Activated T-helper 2 cell treated with anti-CD3 and anti-CD28 coated beads, Interferon-gamma antibody, Interleukin-2, Interleukin-4, amounts not matched to agents 10 μg/mL and 5 μg/mL and 100 μg/mL, durations not matched to agents 14 hours and 24 hours and 36 hours (primary cell): ENCODE data around the gene NR2C2. TPM values are rescaled to one million over a fixed set of nuclear protein-coding genes. Genes with fewer than 3 reads are reported as not detected.

Experiments used
- DNase-seq: peaks from one replicate; pipeline ENCODE4 v3.0.0; 2021; ENCODE audit warnings: low spot score
- H3K27ac Mint-ChIP-seq: one replicate; pipeline ENCODE4 v1.8.0; 2021; ENCODE audit warnings: mixed read lengths
- H3K27me3 Mint-ChIP-seq: one replicate; pipeline ENCODE4 v1.8.0; 2021; ENCODE audit warnings: low read depth, mixed read lengths
- H3K36me3 Mint-ChIP-seq: one replicate; pipeline ENCODE4 v1.8.0; 2021; ENCODE audit warnings: low read depth, mixed read lengths
- H3K4me1 Mint-ChIP-seq: one replicate; pipeline ENCODE4 v1.8.0; 2021; ENCODE audit warnings: low read depth, mixed read lengths
- H3K4me3 Mint-ChIP-seq: one replicate; pipeline ENCODE4 v1.8.0; 2021; ENCODE audit warnings: low read depth, mild to moderate bottlenecking, moderate library complexity, mixed read lengths
- H3K9me3 Mint-ChIP-seq: one replicate; pipeline ENCODE4 v1.8.0; 2021; ENCODE audit warnings: mixed read lengths
- intact Hi-C: fragments of 100-400 bp; cut with micrococcal nuclease; formaldehyde crosslinking; loops from one replicate; pipeline ENCODE4 v1.15.1; 2023
- total RNA-seq: library from RNA; stranded (reverse); gene quantifications from 2 replicates; pipeline ENCODE4 v1.2.3, GENCODE V29; 2022

The NR2C2 gene
- total RNA-seq, 1 donor from 2014 or later = 48.3 TPM

DNA sequence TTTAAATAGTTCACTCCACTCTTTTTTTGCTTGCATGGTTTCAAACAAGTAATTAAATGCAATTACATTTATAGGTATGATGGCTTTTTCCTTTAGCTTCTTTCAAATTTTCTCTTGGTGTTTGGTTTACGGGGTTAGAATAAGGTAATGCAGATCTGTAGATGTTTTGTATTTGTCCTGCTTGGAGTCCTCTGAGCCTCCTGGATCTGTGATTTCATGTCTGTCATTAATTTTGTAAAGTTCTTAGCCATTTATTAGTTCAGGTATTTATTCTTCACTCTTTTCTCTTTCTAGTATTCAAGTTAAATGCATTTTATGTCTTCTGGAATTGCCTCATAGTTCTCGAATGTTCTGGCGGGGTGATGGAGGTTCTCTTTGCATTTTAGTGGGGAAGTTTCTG, 119.1 kb downstream of the NR2C2 start:
- no peaks in the 10 kb centered on the region for H3K27me3 Mint-ChIP-seq
- H3K4me3 Mint-ChIP-seq = peak overlapping the region; percentile 15
- peaks cover 23% of the 10 kb centered on the region for H3K36me3 Mint-ChIP-seq
- H3K27ac Mint-ChIP-seq = no peak overlapping the region
- DNase-seq = no peak
- intact Hi-C loops = no loop called here
- peaks cover 20% of the 10 kb centered on the region for H3K4me1 Mint-ChIP-seq
- no peaks in the 10 kb centered on the region for H3K9me3 Mint-ChIP-seq

DNA sequence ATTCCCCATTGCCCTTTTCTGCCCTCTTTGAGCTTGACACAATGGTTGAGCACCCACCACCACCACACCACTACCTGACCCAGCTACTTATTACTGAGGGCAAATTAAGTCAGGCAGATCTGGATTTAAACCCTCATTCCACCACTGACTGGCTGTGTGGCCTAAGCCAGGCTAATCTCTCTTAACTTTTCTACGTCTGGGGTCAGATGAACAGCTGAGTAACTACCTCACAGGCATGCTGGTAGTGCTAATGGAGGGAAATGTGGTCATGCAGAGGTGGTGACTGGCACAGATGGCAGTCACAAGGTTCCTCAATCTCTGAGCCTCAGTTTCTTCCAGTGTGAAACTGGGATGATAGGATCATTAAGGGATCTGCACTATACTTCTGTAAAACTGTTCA, 122.1 kb downstream of the NR2C2 start:
- Mint-ChIP-seq H3K4me1 (peaks cover 10% of the 10 kb centered on the region), H3K36me3 (peaks cover 24% of the 10 kb centered on the region), H3K27me3 (no peaks in the 10 kb centered on the region), H3K4me3 (no peak overlapping the region), H3K9me3 (no peaks in the 10 kb centered on the region), H3K27ac (no peak overlapping the region)
- no peak for DNase-seq
- intact Hi-C loops = no loop called here

DNA sequence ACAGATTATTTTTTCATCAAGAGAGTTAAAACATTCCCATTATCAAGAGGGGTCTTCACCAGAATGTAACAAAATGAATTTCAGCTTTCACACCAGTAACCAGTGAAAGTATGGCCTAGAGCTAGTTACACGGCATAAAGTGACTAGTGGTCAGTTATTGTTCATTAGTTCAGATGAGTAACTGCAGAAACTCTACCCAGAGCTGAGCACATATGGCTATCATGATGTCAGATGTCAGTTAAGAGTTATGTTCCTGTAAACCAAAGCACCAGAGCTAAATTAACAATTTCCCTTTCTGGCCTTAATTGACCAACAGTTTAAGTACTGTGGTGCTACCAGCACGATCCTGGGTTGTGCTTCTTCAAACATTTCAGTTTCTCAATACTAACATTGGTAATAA, 124.3 kb downstream of the NR2C2 start:
- Mint-ChIP-seq H3K4me3 (no peak overlapping the region), H3K36me3 (peaks cover 43% of the 10 kb centered on the region), H3K9me3 (no peaks in the 10 kb centered on the region), H3K27me3 (no peaks in the 10 kb centered on the region), H3K27ac (no peak overlapping the region), H3K4me1 (peaks cover 3% of the 10 kb centered on the region)
- no peak for DNase-seq
- intact Hi-C loops = no loop called here

DNA sequence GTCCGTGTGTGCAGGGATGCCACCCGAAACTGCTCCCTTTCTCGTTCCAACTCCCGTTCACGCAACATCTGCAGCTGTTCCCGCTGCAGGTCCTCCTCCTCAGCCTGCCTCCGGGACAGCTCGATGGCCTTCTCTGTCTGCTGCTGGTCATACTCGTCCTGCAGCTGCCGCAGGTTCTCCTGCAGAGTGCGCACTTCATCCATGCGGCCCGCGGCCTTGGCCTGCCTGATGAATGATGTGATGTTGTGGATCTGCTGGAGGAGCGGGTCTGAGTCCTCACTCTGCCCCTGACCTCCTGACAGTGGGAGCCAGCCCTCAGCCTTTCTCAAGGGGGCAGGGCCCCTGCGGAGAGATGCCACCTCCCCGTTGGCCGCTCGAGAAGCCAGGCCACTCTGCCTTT, 127.1 kb downstream of the NR2C2 start:
- H3K27me3 Mint-ChIP-seq = no peaks in the 10 kb centered on the region
- H3K9me3 Mint-ChIP-seq = no peaks in the 10 kb centered on the region
- no peak overlapping the region for H3K4me3 Mint-ChIP-seq
- no peak overlapping the region for H3K27ac Mint-ChIP-seq
- H3K36me3 Mint-ChIP-seq = peaks cover 64% of the 10 kb centered on the region
- intact Hi-C loops = no loop called here
- H3K4me1 Mint-ChIP-seq = peaks cover 3% of the 10 kb centered on the region
- DNase-seq = no peak

DNA sequence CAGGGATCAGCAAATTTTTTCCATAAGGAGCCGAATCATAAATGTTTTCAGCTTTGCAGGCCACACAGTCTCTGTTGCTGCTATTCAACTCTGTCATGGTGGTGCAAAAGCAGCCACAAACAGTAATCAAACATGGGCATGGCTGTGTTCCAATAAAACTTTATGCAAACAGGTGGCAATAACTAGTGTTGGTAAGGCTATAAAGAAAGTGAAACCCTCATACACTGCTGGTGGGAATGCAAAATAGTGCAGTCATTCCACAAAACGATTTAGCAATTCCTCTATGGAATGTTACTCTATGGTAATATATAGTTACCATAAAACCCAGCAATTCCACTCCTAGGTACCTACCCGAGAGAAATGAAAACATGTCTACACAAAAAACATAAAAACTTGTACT, 131.7 kb downstream of the NR2C2 start:
- no peaks in the 10 kb centered on the region for H3K4me1 Mint-ChIP-seq
- no peaks in the 10 kb centered on the region for H3K9me3 Mint-ChIP-seq
- peaks cover 82% of the 10 kb centered on the region for H3K36me3 Mint-ChIP-seq
- no peak for DNase-seq
- H3K4me3 Mint-ChIP-seq = no peak overlapping the region
- no peak overlapping the region for H3K27ac Mint-ChIP-seq
- no peaks in the 10 kb centered on the region for H3K27me3 Mint-ChIP-seq
- intact Hi-C loops = no loop called here

DNA sequence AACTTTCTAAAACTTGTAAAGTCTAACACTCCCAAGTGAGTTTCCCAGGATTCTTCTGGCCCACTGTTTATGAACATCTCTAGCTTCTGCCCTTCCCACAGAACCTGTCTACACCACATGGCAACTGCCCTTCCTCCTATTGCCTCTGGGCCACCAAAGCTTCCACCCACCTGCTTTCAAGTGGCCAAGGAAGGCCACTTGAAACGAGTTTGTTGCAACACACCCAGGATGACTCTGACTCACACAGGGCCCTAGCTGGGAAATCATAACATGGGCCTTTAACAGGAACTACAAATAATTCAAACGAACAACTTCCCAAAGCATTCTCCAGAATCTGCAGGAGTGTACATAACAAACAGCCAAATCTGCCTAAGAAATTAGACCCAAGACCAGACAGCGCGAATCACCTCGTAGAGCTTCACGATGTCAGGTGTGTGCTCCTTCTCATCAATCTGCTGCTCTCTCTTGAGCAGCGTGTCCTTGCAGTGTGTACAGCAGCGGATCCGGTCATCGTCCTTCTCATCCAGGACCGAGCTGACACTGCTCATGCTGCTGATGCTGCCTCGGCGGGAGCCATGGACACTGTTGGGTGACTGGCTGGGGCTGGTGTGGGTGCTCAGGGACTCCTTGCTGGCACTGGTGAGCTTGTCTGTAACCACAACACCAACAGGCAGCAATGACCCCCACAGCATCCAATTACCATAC, 134.7 kb downstream of the NR2C2 start:
- H3K27ac Mint-ChIP-seq = no peak overlapping the region
- no peaks in the 10 kb centered on the region for H3K9me3 Mint-ChIP-seq
- peaks cover 80% of the 10 kb centered on the region for H3K36me3 Mint-ChIP-seq
- H3K4me1 Mint-ChIP-seq = no peaks in the 10 kb centered on the region
- DNase-seq = no peak
- no peak overlapping the region for H3K4me3 Mint-ChIP-seq
- intact Hi-C loops = no loop called here
- no peaks in the 10 kb centered on the region for H3K27me3 Mint-ChIP-seq

DNA sequence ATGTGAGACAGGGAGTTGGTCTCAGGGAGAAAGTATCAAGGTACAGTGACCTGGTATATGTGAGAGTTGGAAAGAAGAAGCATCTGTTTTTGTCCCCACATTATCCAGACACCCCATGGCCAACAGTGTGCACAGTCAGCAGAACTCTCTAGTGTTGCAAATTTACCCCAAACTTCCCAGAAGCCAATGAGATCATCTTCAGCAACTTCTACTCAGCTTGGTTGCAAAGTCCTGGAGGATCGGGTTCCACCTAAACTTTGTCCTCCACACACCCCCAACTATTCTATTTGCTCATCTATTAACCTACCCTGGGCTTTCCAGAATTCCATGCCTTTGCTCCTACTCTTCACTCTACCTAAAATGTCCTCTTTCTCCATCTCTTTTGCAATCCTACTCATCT, 135.9 kb downstream of the NR2C2 start:
- Mint-ChIP-seq H3K36me3 (peaks cover 73% of the 10 kb centered on the region), H3K27me3 (no peaks in the 10 kb centered on the region), H3K27ac (no peak overlapping the region), H3K4me1 (no peaks in the 10 kb centered on the region), H3K9me3 (no peaks in the 10 kb centered on the region), H3K4me3 (no peak overlapping the region)
- intact Hi-C loops = no loop called here
- no peak for DNase-seq

DNA sequence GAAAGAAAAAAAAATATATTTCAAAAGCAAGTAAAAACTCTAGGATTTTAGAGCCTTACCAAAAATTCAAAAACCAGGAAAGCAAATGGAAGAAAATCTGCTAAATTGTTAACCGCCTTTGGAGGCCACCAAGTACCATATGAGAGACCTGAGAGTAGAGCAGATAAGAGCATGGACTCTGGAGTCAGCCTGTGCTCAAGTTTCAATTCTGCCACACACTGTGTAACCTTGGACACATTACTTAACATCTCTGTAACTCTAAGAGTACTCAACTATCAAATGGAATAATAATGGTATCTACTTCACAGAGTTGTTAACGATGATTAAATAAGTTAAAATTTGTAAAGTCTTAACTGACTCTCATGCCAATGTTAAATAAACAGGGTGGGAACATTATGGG, 138.9 kb downstream of the NR2C2 start:
- intact Hi-C loops = no loop called here
- DNase-seq = no peak
- no peak overlapping the region for H3K4me3 Mint-ChIP-seq
- no peak overlapping the region for H3K27ac Mint-ChIP-seq
- H3K36me3 Mint-ChIP-seq = peaks cover 67% of the 10 kb centered on the region
- no peaks in the 10 kb centered on the region for H3K9me3 Mint-ChIP-seq
- H3K4me1 Mint-ChIP-seq = no peaks in the 10 kb centered on the region
- no peaks in the 10 kb centered on the region for H3K27me3 Mint-ChIP-seq

DNA sequence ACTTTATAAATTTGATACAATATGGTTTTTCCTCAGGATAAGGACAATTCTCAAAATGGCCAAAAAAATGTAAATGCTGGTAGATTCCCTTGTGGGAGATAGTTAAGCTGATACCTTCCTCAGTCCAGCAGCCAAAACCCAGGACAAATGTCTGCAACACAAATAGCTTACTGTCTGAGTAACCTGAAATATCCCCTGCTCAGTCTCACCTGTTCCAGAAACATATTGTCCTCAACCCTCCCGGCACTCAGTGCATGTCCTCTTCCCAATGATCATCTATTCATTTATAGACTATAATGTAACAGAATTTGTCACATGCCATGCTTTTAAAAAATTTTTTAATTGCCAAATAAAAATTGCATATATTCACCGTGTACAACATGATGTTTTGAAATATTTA, 139.3 kb downstream of the NR2C2 start:
- Mint-ChIP-seq H3K4me3 (no peak overlapping the region), H3K4me1 (no peaks in the 10 kb centered on the region), H3K27me3 (no peaks in the 10 kb centered on the region), H3K27ac (no peak overlapping the region), H3K9me3 (no peaks in the 10 kb centered on the region), H3K36me3 (peaks cover 65% of the 10 kb centered on the region)
- intact Hi-C loops = no loop called here
- DNase-seq = no peak

DNA sequence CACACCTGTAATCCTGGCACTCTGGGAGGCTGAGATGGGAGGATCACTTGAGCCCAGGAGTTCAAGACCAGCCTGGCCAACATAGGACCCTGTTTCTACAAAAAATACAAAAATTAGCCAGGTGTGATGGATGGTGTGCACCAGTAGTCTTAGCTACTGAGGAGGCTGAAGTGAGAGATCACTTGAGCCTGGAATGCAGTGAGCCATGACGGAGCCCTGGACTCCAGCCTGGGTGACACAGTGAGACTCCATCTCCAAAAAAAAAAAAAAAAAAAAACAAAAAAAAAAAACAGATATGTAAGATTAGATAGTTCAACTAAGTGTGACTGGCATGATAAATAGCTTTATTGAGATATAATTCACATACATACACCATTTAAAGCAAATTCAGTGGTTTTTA, 141.8 kb downstream of the NR2C2 start:
- intact Hi-C loops = no loop called here

DNA sequence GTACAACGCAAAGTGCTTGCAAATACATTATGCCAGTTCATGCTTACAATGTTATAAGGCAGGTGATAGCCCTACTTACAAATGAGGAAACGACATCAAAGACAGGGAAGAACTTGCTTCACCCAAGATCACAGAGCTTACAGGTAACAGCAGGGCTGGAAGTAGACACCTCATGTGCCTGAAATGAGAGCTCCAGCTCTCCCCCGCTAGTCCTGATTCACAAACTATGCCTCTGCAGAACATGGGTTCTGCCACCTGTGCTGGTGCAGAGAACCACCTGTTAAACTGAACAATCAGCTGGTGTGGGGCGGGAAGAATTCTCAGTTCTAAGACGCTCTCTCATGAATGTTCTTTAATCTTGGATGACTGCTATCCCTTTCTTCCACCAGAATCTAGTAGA, 144.2 kb downstream of the NR2C2 start:
- H3K4me1 Mint-ChIP-seq = no peaks in the 10 kb centered on the region
- H3K4me3 Mint-ChIP-seq = no peak overlapping the region
- H3K27ac Mint-ChIP-seq = no peak overlapping the region
- H3K27me3 Mint-ChIP-seq = no peaks in the 10 kb centered on the region
- H3K36me3 Mint-ChIP-seq = peaks cover 50% of the 10 kb centered on the region
- no peak for DNase-seq
- no peaks in the 10 kb centered on the region for H3K9me3 Mint-ChIP-seq
- intact Hi-C loops = no loop called here

More for the DNA sequence above, 141.8 kb downstream of the NR2C2 start:
- no peaks in the 10 kb centered on the region for H3K9me3 Mint-ChIP-seq
- peaks cover 52% of the 10 kb centered on the region for H3K36me3 Mint-ChIP-seq
- no peak for DNase-seq
- no peak overlapping the region for H3K4me3 Mint-ChIP-seq
- no peaks in the 10 kb centered on the region for H3K27me3 Mint-ChIP-seq
- H3K4me1 Mint-ChIP-seq = no peaks in the 10 kb centered on the region
- H3K27ac Mint-ChIP-seq = no peak overlapping the region

DNA sequence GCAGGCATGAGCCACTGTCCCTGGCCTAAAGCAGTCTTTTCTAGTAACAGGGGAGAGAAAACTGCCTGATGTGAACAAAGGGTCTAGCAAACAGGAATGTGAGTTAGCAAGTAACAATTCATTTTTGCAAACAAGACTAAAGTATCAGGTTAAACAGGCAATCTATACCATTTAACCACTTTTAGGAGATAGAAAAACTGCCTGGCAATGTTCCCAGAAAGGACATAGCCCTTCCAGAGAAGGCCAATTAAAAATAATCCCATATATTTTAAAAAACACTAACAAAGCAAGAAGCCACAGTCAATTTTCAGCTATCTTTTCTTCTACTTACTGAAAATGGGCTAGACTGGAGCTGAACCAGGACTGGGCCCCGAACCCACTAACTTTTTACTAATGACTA, 145.3 kb downstream of the NR2C2 start:
- intact Hi-C loops = no loop called here
- H3K27me3 Mint-ChIP-seq = no peaks in the 10 kb centered on the region
- H3K27ac Mint-ChIP-seq = no peak overlapping the region
- H3K9me3 Mint-ChIP-seq = no peaks in the 10 kb centered on the region
- no peak for DNase-seq
- no peaks in the 10 kb centered on the region for H3K4me1 Mint-ChIP-seq
- no peak overlapping the region for H3K4me3 Mint-ChIP-seq
- H3K36me3 Mint-ChIP-seq = peaks cover 41% of the 10 kb centered on the region

DNA sequence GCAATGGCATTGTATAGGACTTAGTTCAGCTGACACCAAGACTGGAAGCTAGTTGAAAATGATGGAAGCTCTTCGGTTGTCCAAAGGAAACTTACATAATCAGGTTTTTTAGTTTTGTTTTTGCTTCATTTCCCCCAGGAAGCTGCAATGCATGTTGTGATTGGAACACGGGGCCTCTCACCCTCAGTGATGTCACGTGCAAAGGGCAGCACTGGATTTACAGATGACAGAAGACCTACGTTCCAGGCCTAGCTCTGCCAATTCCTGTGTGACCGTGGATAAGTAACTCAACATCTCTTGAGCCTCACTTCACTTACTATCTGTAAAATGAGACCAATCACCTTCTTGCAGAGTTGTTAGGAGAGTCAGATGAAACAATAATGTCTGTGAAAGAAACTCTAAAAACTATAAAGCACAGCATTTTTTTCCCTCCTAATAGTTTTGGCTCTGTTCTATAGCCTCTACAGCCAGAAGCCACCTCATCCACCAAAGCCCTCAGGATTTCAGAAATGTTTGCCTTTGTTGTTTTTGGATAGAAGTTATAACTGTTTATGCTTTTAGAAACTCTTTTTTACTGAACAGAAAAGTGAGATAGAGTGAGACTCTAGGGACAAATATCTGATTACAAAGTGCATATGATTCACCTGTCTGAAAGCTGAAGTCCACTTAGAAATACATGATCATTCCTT, 146.9 kb downstream of the NR2C2 start:
- Mint-ChIP-seq H3K36me3 (peaks cover 42% of the 10 kb centered on the region), H3K27me3 (no peaks in the 10 kb centered on the region), H3K27ac (no peak overlapping the region), H3K4me3 (no peak overlapping the region), H3K4me1 (peaks cover 10% of the 10 kb centered on the region), H3K9me3 (no peaks in the 10 kb centered on the region)
- intact Hi-C loops = no loop called here
- DNase-seq = no peak
